C1 segment of cervical spinal cord (tissue), 14 donors: ENCODE results near the gene ASB2.
A peak's percentile ranks its signal among the peaks of the same experiment; 100 is the strongest.

ENCODE experiments used
- DNase-seq, 14 donors: peaks; one replicate each; lab custom pipeline; 2025; lab: John Stamatoyannopoulos, UW

ASB2 gene

DNA sequence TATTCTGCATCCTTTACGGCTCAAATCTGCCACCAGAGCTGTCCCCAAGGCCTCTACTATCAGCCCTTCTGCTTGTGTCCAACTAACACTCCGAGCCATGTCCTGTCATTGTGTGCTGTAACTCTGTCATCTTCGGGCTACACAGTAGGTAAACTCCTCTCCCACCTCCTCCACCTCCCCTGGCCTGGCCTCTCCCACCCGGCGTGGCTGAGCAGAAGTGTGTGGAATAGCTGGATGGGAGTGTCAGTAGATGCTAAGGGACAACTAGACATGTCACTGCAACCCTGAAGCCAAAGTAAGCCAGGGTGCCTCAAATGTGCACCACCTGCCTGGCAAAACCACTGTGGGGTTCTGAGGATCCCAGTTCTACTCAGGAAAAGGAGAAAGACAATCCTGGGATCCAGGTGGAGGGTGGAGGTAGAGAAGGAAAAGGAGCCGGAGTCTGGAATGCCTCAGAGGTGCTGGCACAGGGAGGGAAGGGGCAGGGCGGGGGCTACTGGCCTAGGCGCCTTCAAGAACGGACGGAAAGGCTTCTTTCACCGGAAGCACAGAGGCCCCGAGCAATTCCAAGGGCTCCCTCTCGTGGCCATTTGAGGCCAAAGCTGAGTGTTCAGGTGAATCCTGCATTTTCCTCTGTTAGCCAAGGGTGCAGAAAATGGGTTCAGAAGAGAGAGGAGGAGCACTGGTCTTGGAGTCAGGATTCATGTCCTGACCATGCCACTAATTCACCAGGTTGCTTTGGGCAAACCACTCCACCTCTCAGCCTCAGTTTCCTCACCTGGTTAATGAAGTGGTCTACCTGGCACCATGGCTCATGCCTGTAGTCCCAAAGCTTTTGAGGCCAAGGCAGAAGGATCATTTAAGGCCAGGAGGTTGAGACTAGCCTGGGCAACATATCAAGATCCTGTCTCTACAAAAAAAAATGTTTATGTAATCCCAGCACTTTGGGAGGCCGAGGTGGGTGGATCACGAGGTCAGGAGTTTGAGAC is 69.7 kb downstream of the ASB2 start:
- DNase-seq: no peak

DNA sequence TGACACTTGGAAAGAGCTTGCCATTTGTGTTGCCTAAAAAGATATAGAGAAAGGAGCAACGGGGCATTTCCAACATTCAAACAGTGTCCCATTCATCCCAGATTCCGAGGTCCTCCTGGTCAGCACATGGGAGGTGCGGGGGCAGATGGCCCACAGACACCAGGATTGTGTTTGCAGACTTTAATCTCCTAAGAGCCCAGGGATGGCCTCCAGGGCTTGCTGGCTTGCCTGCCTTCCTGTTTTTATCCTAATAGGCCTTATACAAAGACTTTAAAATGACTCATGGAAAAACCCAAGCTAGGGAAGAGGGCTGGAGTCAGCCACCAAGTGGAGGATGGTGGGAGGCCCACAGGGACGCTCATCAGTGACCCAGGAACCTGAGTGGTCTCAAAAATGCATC is 70.7 kb downstream of the ASB2 start:
- no peak for DNase-seq

DNA sequence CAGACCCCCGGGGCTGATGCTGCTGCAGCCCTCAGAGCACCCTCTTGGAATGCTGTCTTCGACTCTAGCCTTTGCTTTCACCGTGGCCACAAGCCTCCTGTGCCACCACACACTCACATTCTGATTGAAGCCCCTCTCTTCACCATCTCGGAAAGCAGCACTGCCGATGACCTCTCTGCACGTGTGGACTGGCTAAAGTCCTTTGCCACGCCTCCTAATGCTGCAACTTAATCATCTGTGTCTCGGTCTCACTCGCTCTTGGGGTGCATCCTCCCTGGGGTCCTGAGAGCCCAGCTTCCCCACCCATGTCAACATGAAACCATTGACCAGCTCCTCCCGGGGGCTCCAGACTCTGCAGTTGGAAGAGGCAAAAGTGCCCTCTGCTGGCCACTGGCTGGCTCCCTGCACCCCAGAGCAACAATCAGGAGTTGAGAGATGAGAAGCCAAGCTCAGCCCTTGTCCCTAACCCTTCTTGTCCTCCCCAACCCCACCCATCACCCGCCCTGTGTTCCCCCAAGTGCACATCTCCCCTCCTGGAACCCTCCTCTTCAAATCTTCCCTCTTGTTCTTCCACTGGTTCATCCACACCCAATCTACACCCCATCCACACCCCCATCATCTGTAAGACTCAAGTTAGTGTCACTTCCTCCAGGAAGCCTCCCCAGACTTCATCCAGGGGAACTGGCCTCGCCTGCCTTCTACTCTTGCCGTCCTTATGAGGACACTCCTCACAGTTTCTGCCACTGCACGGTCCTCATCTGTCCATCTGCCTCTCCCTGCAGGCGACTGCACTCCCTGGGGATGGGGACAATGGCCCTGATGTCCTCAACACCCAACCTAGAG is 72.8 kb downstream of the ASB2 start:
- peak in 1 of 14 donors; percentile 15 for DNase-seq

DNA sequence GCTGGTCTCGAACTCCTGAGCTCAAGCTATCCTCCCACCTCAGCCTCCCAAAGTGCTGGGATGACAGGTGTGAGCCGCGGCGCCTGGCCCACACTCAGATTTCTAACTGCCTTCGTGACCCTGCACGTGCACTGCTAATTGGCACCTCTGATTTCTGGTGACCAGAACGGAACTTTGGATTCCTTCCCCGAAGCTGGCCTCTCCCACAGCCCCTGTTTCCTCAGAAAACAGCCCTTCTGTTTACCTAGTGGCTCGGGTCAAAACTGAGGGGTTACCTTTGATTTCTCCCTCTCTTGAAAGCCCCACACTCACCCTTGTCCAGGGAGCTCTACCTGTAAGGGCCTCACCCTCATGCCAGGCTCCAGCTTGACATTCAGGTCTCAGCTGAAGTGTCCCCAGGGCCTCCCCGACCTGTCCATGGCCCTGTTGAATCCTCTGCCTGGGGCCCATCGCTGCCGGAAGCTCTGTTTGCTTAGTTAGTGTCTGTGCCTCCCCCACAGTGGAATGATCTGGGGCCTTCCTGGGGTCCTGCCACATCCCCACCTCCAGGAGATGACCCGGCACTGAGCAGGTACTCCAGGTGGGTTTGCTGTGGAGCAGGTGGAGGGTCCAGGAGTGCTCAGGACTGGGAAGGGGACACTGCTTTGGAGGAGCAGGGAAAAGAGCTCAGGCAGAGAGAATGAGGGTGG is 73.6 kb downstream of the ASB2 start:
- no peak for DNase-seq

DNA sequence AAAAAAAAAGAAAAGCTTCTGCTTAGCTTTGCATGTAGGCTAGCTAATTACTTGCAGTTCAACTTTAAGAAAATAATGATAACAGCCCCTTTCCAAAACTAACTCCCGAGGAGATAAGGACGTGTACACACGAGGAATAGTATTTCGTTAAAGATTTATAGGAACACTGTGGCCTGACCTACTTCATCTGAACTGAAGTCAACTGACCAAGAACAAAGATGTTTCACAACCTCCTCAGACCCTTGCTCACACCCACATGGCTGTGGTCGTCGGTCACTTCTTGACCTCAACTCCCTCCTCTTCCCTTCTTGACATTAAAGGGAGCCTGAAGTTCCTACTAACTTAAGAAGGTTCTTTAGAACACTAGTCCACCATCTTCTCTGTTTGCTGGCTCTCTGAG is 74.6 kb downstream of the ASB2 start:
- no peak for DNase-seq

DNA sequence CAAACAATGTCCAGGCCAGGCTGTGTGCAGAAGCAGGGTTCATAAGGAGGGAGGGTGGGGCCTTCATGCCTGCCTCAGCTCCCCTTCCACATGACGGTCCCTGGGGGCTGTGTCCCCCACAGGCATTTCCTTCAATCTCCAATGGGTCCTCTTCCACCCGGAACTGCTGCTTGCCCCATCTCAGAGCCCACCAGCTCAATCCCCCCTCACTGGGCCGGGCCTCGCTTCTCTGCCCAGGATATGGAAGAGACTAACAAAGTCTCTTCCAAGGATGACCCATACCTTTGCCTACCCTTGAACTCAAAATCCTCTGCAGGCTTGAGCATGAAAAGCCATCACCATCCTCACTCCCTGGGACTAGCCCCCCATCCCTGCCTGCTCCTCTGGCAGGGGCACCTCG is 77.6 kb downstream of the ASB2 start:
- DNase-seq: no peak

DNA sequence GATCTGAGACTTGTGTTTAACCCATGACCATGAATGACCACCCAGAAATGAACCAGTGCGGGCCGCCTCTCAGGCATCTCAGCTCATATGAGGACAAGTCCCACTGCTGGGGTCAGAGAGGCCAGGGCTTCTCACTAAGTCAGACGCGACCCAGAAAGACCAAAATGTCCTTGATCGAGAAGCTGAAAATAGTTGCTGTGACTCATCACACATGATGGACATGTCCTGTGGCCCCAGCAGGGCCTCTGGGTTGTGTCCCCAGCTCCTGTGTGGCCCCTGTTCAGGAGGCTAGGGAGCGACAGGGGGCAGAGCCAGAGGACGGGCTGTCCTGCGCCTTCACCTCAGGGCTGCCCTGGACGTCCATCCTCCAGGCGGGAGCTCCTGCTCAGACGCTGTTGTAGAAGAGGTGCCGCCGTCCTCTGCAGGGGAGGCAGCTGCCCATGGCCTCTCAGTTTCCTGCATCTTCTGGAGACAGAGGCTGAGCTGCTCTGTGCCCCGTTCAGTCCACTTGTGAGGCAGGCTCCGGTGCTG is 78.2 kb downstream of the ASB2 start:
- no peak for DNase-seq

DNA sequence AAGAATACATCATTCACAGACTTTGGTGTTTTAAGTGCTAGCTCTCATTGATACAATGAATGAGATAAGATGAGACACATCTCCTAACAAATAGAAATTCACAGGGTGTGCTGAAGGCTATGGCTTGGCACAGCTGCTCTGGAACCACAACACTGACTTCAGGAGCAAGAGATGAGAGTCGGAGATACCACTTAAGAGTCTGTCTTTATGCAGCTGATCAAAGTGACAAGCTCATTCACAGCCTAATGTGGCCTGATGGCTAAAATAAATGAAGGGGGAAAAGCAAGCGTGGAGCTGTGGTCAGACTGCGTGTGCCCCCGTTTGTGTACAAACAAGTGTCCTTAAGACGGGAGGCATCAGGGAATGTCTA is 78.9 kb downstream of the ASB2 start:
- DNase-seq: no peak

DNA sequence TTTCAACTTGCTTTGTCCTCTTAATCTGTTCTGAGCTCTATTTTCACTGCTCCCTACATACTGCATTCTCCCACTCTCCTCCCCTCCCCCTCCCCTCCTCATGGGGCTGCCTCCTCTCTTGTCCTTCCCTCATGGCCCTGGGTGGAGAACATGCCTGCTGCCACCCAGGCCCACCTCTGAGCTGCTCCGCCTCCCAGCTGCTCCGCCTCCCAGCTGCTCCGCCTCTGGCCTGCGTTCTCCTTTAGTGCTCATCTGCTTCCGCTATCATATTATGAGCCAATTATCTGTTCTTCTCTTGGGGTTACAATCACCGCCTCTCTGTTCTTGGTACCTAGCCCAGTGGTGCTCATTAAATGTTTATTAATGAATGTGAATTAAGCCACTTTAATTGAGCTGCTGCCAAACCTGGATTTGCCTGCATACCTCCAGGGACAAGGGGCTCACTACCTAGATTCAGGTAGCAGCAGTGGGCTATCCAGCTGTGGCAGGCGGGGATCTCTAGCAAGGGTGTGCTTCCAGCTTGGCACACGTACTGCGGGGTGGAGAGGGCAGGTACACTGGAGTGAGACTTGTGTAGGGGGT is 81.3 kb downstream of the ASB2 start:
- DNase-seq: no peak

DNA sequence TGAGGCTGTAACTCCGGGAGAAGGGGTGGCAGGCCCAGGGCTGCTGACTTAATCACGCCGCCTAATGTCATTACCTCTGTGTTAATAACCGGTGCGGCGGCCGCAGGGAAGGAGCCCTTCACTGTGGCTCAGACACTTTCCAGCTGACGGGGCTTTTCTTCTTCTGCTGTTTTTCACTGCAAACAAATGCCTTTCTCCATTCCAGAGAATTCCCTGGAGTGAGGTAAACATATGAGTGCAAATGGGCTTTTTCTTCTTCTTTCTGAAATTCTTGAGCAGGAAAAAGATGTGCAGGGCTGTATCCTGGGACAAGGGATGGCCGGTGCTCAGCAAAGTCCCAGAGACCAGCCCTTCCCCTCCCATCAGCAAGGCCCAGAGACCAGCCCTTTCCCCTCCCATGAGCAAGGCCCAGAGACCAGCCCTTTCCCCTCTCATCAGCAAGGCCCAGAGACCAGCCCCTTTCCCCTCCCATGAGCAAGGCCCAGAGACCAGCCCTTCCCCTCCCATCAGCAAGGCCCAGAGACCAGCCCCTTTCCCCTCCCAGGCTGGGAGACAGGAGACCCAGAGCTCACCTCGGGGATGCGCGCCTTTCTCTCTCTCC is 82.6 kb downstream of the ASB2 start:
- DNase-seq: no peak

DNA sequence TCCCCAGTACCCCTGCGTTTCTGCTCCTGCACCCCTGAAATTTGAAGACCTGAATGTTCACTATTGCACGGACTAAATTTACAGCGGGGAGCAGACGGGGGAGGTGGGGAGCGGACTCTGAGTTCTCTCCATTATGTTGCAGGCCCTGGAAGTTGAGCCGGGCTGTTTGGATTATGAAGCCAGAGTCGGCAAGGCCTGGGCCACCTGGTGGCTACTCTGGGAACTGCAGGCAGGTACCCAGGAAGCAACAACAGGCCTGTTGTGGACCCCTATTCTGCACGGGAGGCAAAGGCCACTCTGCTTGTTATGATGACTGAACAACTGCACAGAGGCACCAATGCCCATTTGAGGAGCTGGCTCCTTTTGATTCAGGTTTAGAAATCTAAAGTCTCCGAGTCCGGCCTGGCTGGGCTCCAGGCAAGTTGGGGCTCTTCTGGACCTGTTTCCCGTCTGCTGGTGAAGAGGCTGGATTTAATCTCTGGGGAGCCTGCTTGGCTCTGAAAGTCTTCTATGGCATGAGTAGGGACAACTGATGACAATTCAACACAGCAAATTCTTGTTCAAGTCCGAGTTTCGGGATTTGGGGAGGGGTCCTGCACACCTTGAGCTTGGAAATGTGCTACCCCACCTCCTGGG is 83.3 kb downstream of the ASB2 start:
- peak in 11 of 14 donors; percentile 6 to 66 (median 36) for DNase-seq

DNA sequence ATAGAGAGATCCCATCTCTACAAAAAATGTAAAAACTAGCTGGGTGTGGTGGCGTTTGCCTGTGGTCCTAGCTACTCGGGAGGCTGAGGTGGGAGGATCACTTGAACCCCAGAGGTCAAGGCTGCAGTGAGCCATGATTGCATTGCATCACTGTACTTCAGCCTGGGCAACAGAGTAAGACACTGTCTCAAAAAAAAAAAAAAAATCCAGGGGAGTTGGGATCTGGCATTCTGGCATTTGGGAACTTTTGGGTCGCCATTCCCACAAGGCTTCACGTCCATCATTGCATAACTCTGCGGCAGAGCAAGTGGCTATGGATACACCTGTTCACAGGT is 83.9 kb downstream of the ASB2 start:
- DNase-seq: no peak

DNA sequence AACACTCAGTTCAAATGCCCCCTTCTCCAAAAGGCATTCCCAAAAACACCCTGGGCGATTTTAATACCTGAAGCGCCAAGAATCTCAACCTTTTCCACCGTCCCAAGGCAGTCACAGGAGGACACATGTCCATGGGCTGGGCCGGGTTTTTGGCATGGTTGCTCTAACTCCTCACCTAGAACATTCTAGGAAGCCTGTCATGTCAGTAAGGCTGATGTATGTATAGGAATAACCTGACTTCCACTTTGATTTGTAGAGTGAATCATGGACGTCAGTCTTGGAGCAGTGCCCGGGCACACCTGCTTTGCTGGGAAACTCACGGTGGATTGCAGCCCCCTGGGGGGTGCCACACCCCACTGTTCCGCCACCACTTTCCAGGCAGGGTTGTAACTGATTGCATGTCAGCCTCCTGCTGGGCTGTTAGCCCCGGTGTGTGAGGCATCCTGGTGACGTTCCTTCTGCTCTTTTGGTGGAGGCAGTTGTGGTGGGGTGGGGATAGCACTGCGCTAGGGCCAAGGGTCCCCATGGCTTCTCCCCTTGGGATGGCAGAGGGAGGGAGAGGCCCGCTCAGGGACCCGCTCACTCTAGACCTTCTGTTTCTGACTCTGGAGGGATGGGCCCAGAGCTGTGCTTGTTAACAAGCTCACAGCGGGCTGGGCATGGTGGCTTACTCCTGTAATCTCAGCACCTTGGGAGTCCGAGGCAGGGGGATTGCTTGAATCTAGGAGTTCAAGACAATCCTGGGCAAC is 84.4 kb downstream of the ASB2 start:
- no peak for DNase-seq

DNA sequence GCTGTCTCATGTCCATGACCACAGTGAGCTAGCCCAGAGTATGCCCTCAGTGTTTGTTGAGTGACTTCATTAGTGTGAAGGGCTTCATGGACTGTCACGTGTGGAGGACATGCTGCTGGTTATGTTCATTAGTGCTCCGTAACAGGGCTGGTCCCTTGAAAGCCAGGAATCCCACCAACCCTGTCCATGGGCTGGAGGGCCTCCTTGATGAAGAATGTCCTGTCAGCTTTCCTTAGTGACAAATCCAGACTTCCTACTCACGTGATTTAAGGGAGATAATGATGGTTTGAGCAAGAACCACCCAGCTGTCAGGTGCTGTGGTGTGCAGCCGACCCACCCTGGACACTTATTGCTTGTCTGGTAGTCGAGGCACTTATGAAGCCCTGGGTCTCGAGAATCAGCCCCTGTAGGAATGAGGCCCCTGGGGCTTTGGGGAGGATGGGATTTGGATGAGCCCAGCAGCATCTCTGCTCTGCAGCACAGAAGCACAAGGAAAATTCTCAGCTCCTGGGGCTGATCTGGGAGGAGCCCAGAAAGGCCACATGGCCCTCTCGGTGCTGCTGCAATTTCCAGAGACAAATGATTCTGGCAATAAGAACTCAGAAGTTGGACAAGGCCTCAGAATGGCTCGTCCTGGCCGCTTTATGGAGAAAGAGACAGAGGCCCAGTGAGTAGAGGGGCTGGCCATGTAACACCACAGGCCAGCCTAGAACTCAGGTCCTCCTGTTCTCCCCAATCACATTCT is 86.5 kb downstream of the ASB2 start:
- DNase-seq: peak in 1 of 14 donors; percentile 3

DNA sequence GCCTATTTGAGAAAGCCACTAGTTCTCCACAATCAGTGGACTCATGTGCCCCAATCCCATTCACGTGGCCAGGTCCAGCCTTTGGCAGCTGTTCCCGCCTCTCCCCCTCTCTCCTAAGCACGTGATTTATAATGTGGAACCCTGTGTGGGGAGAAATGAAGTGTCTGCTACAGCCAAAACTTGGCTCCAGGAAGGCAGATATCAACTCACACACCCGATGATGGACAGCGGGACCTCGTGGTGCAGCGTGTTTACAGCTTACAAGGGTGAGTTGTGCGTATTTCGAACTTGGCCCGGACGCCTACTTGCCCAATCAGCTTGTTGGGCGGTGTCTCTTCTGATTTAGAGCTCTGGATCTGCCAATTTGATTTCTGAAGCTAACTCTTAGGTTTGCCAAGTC is 87.4 kb downstream of the ASB2 start:
- no peak for DNase-seq

DNA sequence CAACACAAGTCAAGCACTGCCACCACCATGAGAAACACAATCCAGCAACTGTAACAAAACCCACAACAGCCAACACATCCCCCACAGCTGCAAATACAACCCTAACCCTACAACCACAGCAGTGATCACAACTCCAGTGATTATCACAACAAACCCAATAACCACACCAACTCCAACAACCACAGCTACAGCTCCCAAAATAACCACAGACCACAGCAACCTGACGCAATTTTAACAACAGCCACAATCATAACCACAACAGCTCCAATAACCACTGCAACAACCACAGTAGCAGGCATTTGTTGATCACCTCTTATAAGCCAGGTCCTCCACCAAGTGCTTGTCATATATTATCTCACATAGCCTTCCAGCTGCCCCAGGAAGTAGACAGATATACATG is 91.4 kb downstream of the ASB2 start:
- DNase-seq: no peak
